A549 (cell line): ENCODE results near the gene GPR155. TPM values are rescaled to one million over a fixed set of nuclear protein-coding genes. Genes with fewer than 3 reads are reported as not detected.
"Not testable (repeated sequence)": the region's sequence is repeated elsewhere in the genome, so short reads cannot be mapped to it uniquely, and the experiment has no call there.

Source experiments
- ATAC-seq, 2 experiments: fragments of 200-7000 bp in 1 of 2; fragments of >200 bp in 1 of 2; cut with Nextera tagmentation in 1 of 2; cut with Tn5 transposase in 1 of 2; 3 replicates each; pipeline versions ENCODE4 v1.8.0 to v1.9.1; 2018 to 2020; ENCODE audit warnings: mild to moderate bottlenecking in 1 of 2, moderate library complexity in 1 of 2
- CTCF ChIA-PET: fragments of 300-600 bp; sonication (Branson Sonifier 250); formaldehyde crosslinking; extraction: SDS; loops from one replicate; lab custom pipeline; 2021; ENCODE audit warnings: antibody characterized with exemption, inconsistent platforms; lab: Yijun Ruan, JAX
- POLR2A ChIA-PET: fragments of 350-600 bp; formaldehyde crosslinking; extraction: SDS; loops from one replicate; lab custom pipeline; 2021; ENCODE audit warnings: antibody characterized with exemption, inconsistent platforms; lab: Yijun Ruan, JAX
- DNase-seq, 2 experiments: peaks; one replicate each; pipeline versions ENCODE4 v3.0.0 to v3.0.0-alpha.2; 2011 to 2016; ENCODE audit warnings: low read depth in 1 of 2, low spot score in 1 of 2
- FAIRE-seq: peaks from 2 replicates; lab custom pipeline; 2011; peaks lifted over from hg19 to GRCh38; lab: Jason Lieb, UNC
- H3K27ac ChIP-seq, 2 experiments: fragments of >200 bp; sonication (Bioruptor Twin); formaldehyde crosslinking; 3 replicates each; pipeline ENCODE4 v1.5.1; 2016 to 2017
- H3K4me1 ChIP-seq: fragments of >200 bp; sonication (Bioruptor Twin); formaldehyde crosslinking; 3 replicates; pipeline ENCODE4 v1.6.1; 2016
- H3K4me2 ChIP-seq: fragments of >200 bp; sonication (Bioruptor Twin); formaldehyde crosslinking; 3 replicates; pipeline ENCODE4 v1.6.1; 2016
- H3K4me3 ChIP-seq: fragments of >200 bp; sonication (Bioruptor Twin); formaldehyde crosslinking; 3 replicates; pipeline ENCODE4 v1.5.1; 2016
- H3K9me3 ChIP-seq: fragments of >200 bp; sonication (Bioruptor Twin); formaldehyde crosslinking; 3 replicates; pipeline ENCODE4 v1.6.1; 2016
- CBX8 ChIP-seq: fragments of 200-600 bp; sonication (generic); IDR thresholded peaks from 2 replicates; pipeline ENCODE4 v1.6.1; 2016
- CEBPB ChIP-seq, 2 experiments: fragments of >200 bp in 1 of 2; sonication (Bioruptor Twin) in 1 of 2; formaldehyde crosslinking in 1 of 2; IDR thresholded peaks; 2 replicates each; pipeline ENCODE4 v1.6.1; 2012 to 2016
- CHD4 ChIP-seq: fragments of 200-600 bp; sonication (generic); IDR thresholded peaks from 2 replicates; pipeline ENCODE4 v1.6.1; 2016; ENCODE audit warnings: antibody characterized with exemption, mild to moderate bottlenecking, borderline replicate concordance
- CTCF ChIP-seq: fragments of >200 bp; sonication (Bioruptor Twin); formaldehyde crosslinking; IDR thresholded peaks from 3 replicates; pipeline ENCODE4 v1.5.1; 2016
- EHF ChIP-seq: fragments of 250-450 bp; sonication (Bioruptor Pico); IDR thresholded peaks from 2 replicates; pipeline ENCODE4 v1.5.0; 2020; ENCODE audit warnings: mild to moderate bottlenecking
- EHMT2 ChIP-seq: fragments of 200-600 bp; sonication (generic); IDR thresholded peaks from 2 replicates; pipeline ENCODE4 v1.6.1; 2016; ENCODE audit warnings: antibody characterized with exemption, low read depth, mild to moderate bottlenecking, moderate library complexity
- ELK1 ChIP-seq: fragments of 150-350 bp; IDR thresholded peaks from 2 replicates; pipeline ENCODE4 v1.6.1; 2014; ENCODE audit warnings: low read depth, mild to moderate bottlenecking, low read length
- EP300 ChIP-seq, 2 experiments: fragments of >200 bp; sonication (Bioruptor Twin); formaldehyde crosslinking; IDR thresholded peaks; 2 replicates in 1 of 2; 3 replicates in 1 of 2; pipeline ENCODE4 v1.6.1; 2016 to 2017
- FOSB ChIP-seq: fragments of 250-450 bp; sonication (Bioruptor Pico); IDR thresholded peaks from 2 replicates; pipeline ENCODE4 v1.5.0; 2020; ENCODE audit warnings: mild to moderate bottlenecking, moderate library complexity
- GATA3 ChIP-seq: IDR thresholded peaks from 2 replicates; pipeline ENCODE4 v1.6.1; 2012; ENCODE audit warnings: borderline replicate concordance
- HDAC2 ChIP-seq: fragments of 200-600 bp; sonication (generic); IDR thresholded peaks from 2 replicates; pipeline ENCODE4 v1.6.1; 2016
- HOXA7 ChIP-seq: fragments of 250-450 bp; sonication (Bioruptor Pico); IDR thresholded peaks from 2 replicates; pipeline ENCODE4 v1.5.0; 2020; ENCODE audit warnings: mild to moderate bottlenecking, moderate library complexity
- HOXB5 ChIP-seq: fragments of 250-450 bp; sonication (Bioruptor Pico); IDR thresholded peaks from 2 replicates; pipeline ENCODE4 v1.5.0; 2020; ENCODE audit warnings: mild to moderate bottlenecking, moderate library complexity
- JUNB ChIP-seq: fragments of >200 bp; sonication (Bioruptor Twin); formaldehyde crosslinking; IDR thresholded peaks from 2 replicates; pipeline ENCODE4 v1.6.1; 2016
- KDM5A ChIP-seq: fragments of 200-600 bp; sonication (generic); IDR thresholded peaks from 2 replicates; pipeline ENCODE4 v1.6.1; 2016; ENCODE audit warnings: antibody characterized with exemption, mild to moderate bottlenecking
- MAFK ChIP-seq: fragments of 450-650 bp; IDR thresholded peaks from 2 replicates; pipeline ENCODE4 v1.6.1; 2014; ENCODE audit not compliant: partially characterized antibody
- MAZ ChIP-seq: fragments of 150-350 bp; IDR thresholded peaks from 2 replicates; pipeline ENCODE4 v1.6.1; 2014; ENCODE audit warnings: antibody characterized with exemption, low read depth, low read length, borderline replicate concordance
- NPAS2 ChIP-seq: fragments of 250-450 bp; sonication (Bioruptor Pico); IDR thresholded peaks from 2 replicates; pipeline ENCODE4 v1.8.0; 2022; ENCODE audit warnings: mild to moderate bottlenecking, moderate library complexity, borderline replicate concordance
- NR3C1 ChIP-seq: fragments of >200 bp; sonication (Bioruptor Twin); formaldehyde crosslinking; IDR thresholded peaks from 3 replicates; pipeline ENCODE4 v1.6.1; 2017
- PHF8 ChIP-seq: fragments of 200-600 bp; sonication (generic); IDR thresholded peaks from 2 replicates; pipeline ENCODE4 v1.6.1; 2016; ENCODE audit warnings: low read depth, mild to moderate bottlenecking, antibody characterized with exemption, moderate library complexity, borderline replicate concordance
- POLR2AphosphoS2 ChIP-seq: conservative IDR thresholded peaks from 2 replicates; pipeline ENCODE4 v1.6.1; 2012; ENCODE audit warnings: low read length, improper control_type of control experiment, inconsistent platforms
- RAD21 ChIP-seq, 2 experiments: fragments of >200 bp in 1 of 2; sonication (Bioruptor Twin) in 1 of 2; formaldehyde crosslinking in 1 of 2; IDR thresholded peaks in 1 of 2; conservative IDR thresholded peaks in 1 of 2; 2 replicates in 1 of 2; 3 replicates in 1 of 2; pipeline ENCODE4 v1.6.1; 2012 to 2018; ENCODE audit warnings: inconsistent platforms in 1 of 2
- RARB ChIP-seq: fragments of 250-450 bp; sonication (Bioruptor Pico); IDR thresholded peaks from 2 replicates; pipeline ENCODE4 v1.8.0; 2021; ENCODE audit warnings: mild to moderate bottlenecking, moderate library complexity
- SMC3 ChIP-seq: fragments of >200 bp; sonication (Bioruptor Twin); formaldehyde crosslinking; IDR thresholded peaks from 3 replicates; pipeline ENCODE4 v1.6.1; 2018; ENCODE audit warnings: inconsistent platforms
- TP53 ChIP-seq: fragments of 250-450 bp; sonication (Bioruptor Pico); IDR thresholded peaks from 2 replicates; pipeline ENCODE4 v1.5.0; 2021; ENCODE audit warnings: mild to moderate bottlenecking, moderate library complexity
- USF2 ChIP-seq: fragments of 450-650 bp; IDR thresholded peaks from 2 replicates; pipeline ENCODE4 v1.6.1; 2014; ENCODE audit warnings: antibody characterized with exemption
- whole genome bisulfite sequencing: methylation state at CpG from one replicate; pipeline ENCODE4 v1.1.6; 2017; ENCODE audit errors: missing lambda C conversion rate; 5-methylcytosine and 5-hydroxymethylcytosine counted together
- polyA plus RNA-seq, 4 experiments: library from polyadenylated mRNA; depleted of rRNA in 3 of 4; stranded (reverse); fragments of >200 nt; fragmentation: RNase III in 1 of 4; extraction: RNeasy Plus Mini Kit Qiagen cat#74134 plus additional on column Dnase treatment in 1 of 4; gene quantifications; 2 replicates in 3 of 4; 3 replicates in 1 of 4; pipeline ENCODE4 v1.2.3, GENCODE V29; 2011 to 2017
- TF ChIP-seq, protein P1 (sequence below): fragments of 250-450 bp; sonication (Bioruptor Pico); IDR thresholded peaks from 2 replicates; pipeline ENCODE4 v1.5.0; 2020; ENCODE audit warnings: low read depth, mild to moderate bottlenecking, moderate library complexity
- TF ChIP-seq, protein P2 (sequence below): fragments of 200-600 bp; sonication (generic); IDR thresholded peaks from 2 replicates; pipeline ENCODE4 v1.6.1; 2016; ENCODE audit warnings: antibody characterized with exemption, mild to moderate bottlenecking, moderate library complexity

GPR155 gene
- polyA plus RNA-seq, 2 of the 4 experiments (the other 2 are of a cell fraction): 0.49 to 1.7 TPM

DNA sequence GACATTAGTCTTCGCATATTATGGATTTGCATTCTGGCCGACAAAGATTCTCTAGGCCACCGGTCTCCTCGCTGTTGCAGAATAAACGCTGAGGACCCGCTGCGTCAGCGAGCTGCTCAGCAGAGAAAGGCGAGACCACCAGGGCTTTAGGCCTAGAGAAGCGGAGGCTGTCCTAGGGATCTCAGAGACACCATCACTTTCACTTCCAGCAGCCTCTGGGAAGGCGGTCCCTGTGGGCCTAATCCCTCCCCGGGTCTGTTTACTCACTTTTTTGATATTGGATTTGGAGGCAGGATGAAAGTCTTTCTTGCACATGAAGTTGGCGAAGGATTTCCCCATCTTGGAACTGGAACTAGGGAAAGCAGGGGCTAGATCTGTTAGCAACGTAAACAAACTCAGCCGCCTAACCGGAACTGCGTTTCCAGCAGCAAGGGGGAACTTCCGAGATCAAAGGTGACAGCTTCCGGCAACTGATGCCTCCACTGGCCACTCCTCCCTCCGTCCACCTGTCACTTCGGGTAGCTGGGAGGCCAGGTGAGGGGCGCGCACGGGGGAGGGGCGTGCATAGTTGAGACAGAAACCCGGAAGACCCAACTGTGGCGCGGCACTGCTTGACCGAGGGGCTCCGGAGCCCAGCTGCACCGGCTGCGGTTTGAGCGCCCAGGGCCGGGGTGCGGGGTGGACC is 91.4 kb downstream of the GPR155 start, which contains the start of gene SCRN3 (continued):
- no peak for TF ChIP-seq USF2
- TF ChIP-seq GATA3: no peak
- no peak for TF ChIP-seq EP300 (IDR thresholded peaks at IDR 0.05)
- no peak for TF ChIP-seq TP53 (CRISPR knock-in tag)
- peak; percentile 75 for TF ChIP-seq PHF8
- no peak for TF ChIP-seq FOSB (CRISPR knock-in tag)
- TF ChIP-seq HOXB5: no peak
- TF ChIP-seq CBX8: no peak
- TF ChIP-seq MAZ: no peak
- no peak for TF ChIP-seq POLR2AphosphoS2
- no peak for TF ChIP-seq CEBPB (IDR thresholded peaks at IDR 0.05)
- TF ChIP-seq HDAC2: no peak
- TF ChIP-seq EHMT2: no peak
- TF ChIP-seq JUNB: no peak
- TF ChIP-seq HOXA7: no peak
- no peak for TF ChIP-seq MAFK
- TF ChIP-seq RAD21 (conservative IDR thresholded peaks at IDR 0.05 in 1 of 2, IDR thresholded peaks at IDR 0.05 in 1 of 2): no peak
- TF ChIP-seq CTCF: no peak
- no peak for TF ChIP-seq NPAS2 (CRISPR knock-in tag)
- TF ChIP-seq ELK1: no peak
- no peak for TF ChIP-seq NR3C1
- no peak for TF ChIP-seq RARB

GRCh38 chr2:174392706-174393105 is 94.1 kb downstream of the GPR155 start:
- ChIA-PET POLR2A (no interaction called here), CTCF (no interaction called here)

GRCh38 chr2:174390303-174390702 is 96.5 kb downstream of the GPR155 start:
- POLR2A ChIA-PET, DNase-seq, ATAC-seq, H3K4me3 ChIP-seq, H3K27ac ChIP-seq, H3K4me2 ChIP-seq, H3K9me3 ChIP-seq, FAIRE-seq: not testable (repeated sequence)
- H3K4me1 ChIP-seq: peaks cover 10% of the 10 kb centered on the region
- WGBS: 96% methylated on average over 3 of the region's 3 CpGs
- CTCF ChIA-PET: interaction anchor here (0.6 kb wide), 1 partner anchor 345 kb away, joined by 4 read pairs; no protein-coding TSS in a partner anchor

More at GRCh38 chr2:174392706-174393105, 94.1 kb downstream of the GPR155 start:
- DNase-seq: no peak
- Histone ChIP-seq H3K9me3 (no peaks in the 10 kb centered on the region), H3K4me1 (peaks cover 14% of the 10 kb centered on the region), H3K4me2 (no peak overlapping the region), H3K4me3 (no peak overlapping the region), H3K27ac (no peak overlapping the region)
- TF ChIP-seq EHF (CRISPR knock-in tag) (no peak), CHD4 (no peak), SMC3 (no peak), KDM5A (no peak)
- TF ChIP-seq, protein P1, sequence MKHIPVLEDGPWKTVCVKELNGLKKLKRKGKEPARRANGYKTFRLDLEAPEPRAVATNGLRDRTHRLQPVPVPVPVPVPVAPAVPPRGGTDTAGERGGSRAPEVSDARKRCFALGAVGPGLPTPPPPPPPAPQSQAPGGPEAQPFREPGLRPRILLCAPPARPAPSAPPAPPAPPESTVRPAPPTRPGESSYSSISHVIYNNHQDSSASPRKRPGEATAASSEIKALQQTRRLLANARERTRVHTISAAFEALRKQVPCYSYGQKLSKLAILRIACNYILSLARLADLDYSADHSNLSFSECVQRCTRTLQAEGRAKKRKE (CRISPR knock-in tag): no peak
- TF ChIP-seq, protein P2, sequence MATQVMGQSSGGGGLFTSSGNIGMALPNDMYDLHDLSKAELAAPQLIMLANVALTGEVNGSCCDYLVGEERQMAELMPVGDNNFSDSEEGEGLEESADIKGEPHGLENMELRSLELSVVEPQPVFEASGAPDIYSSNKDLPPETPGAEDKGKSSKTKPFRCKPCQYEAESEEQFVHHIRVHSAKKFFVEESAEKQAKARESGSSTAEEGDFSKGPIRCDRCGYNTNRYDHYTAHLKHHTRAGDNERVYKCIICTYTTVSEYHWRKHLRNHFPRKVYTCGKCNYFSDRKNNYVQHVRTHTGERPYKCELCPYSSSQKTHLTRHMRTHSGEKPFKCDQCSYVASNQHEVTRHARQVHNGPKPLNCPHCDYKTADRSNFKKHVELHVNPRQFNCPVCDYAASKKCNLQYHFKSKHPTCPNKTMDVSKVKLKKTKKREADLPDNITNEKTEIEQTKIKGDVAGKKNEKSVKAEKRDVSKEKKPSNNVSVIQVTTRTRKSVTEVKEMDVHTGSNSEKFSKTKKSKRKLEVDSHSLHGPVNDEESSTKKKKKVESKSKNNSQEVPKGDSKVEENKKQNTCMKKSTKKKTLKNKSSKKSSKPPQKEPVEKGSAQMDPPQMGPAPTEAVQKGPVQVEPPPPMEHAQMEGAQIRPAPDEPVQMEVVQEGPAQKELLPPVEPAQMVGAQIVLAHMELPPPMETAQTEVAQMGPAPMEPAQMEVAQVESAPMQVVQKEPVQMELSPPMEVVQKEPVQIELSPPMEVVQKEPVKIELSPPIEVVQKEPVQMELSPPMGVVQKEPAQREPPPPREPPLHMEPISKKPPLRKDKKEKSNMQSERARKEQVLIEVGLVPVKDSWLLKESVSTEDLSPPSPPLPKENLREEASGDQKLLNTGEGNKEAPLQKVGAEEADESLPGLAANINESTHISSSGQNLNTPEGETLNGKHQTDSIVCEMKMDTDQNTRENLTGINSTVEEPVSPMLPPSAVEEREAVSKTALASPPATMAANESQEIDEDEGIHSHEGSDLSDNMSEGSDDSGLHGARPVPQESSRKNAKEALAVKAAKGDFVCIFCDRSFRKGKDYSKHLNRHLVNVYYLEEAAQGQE: no peak
- no peak for ATAC-seq
- FAIRE-seq: no peak
